CD4-positive, CD25-positive, alpha-beta regulatory T cell (primary cell): Measurements from ENCODE around the gene COL4A1. TPM values are rescaled to one million over a fixed set of nuclear protein-coding genes. Genes with fewer than 3 reads are reported as not detected.

ENCODE experiments used
- ATAC-seq, 2 donors: fragments of 150-1000 bp; cut with Tn5 transposase; one replicate each; pipeline ENCODE4 v1.10.0; 2021; ENCODE audit warnings: low read depth in 2 of 2, moderate number of reproducible peaks in 2 of 2, moderate library complexity in 1 of 2
- DNase-seq, 3 donors: peaks; one replicate each; pipeline versions ENCODE4 v3.0.0 to v3.0.0-alpha.2; 2012 to 2022; ENCODE audit warnings: mixed read lengths in 1 of 3
- H3K27ac ChIP-seq: one replicate; pipeline ENCODE4 v1.7.0; 2013; ENCODE audit warnings: mild to moderate bottlenecking, low read length; ENCODE audit not compliant: insufficient read depth, poor library complexity, severe bottlenecking
- H3K27me3 ChIP-seq: one replicate; pipeline ENCODE4 v1.7.0; 2013; ENCODE audit warnings: low read length; ENCODE audit not compliant: control insufficient read depth, insufficient read depth
- H3K36me3 ChIP-seq: one replicate; pipeline ENCODE4 v1.7.0; 2013; ENCODE audit warnings: mild to moderate bottlenecking, low read length, moderate library complexity; ENCODE audit not compliant: control insufficient read depth, insufficient read depth
- H3K4me1 ChIP-seq: 2 replicates; pipeline ENCODE4 v1.7.0; 2013; ENCODE audit warnings: mild to moderate bottlenecking, low read length; ENCODE audit not compliant: insufficient read depth, control insufficient read depth, poor library complexity, severe bottlenecking
- H3K4me3 ChIP-seq: one replicate; pipeline ENCODE4 v1.7.0; 2013; ENCODE audit warnings: low read depth, mild to moderate bottlenecking, low read length, moderate library complexity
- H3K9me3 ChIP-seq, 2 experiments: 1 replicate in 1 of 2; 2 replicates in 1 of 2; pipeline ENCODE4 v1.7.0; 2013; ENCODE audit warnings: low read length in 2 of 2, mild to moderate bottlenecking in 1 of 2, moderate library complexity in 1 of 2; ENCODE audit not compliant: control insufficient read depth in 2 of 2
- H3K27ac Mint-ChIP-seq, 3 donors: one replicate each; pipeline ENCODE4 v1.8.0; 2020 to 2022; ENCODE audit warnings: mild to moderate bottlenecking in 3 of 3, mixed read lengths in 3 of 3, moderate library complexity in 2 of 3
- H3K27me3 Mint-ChIP-seq: one replicate; pipeline ENCODE4 v1.8.0; 2022; ENCODE audit warnings: mild to moderate bottlenecking, mixed read lengths
- H3K36me3 Mint-ChIP-seq: one replicate; pipeline ENCODE4 v1.8.0; 2020; ENCODE audit warnings: mixed read lengths
- H3K4me1 Mint-ChIP-seq, 4 donors: one replicate each; pipeline ENCODE4 v1.8.0; 2020 to 2022; ENCODE audit warnings: mixed read lengths in 4 of 4, mild to moderate bottlenecking in 1 of 4
- H3K4me3 Mint-ChIP-seq, 4 donors: one replicate each; pipeline ENCODE4 v1.8.0; 2020 to 2022; ENCODE audit warnings: mild to moderate bottlenecking in 4 of 4, mixed read lengths in 4 of 4, moderate library complexity in 3 of 4
- H3K9me3 Mint-ChIP-seq, 7 donors: one replicate each; pipeline ENCODE4 v1.8.0; 2020 to 2022; ENCODE audit warnings: mixed read lengths in 7 of 7, mild to moderate bottlenecking in 3 of 7, moderate library complexity in 2 of 7
- polyA plus RNA-seq, 4 donors: library from polyadenylated mRNA; unstranded; fragments of 300-500 nt; fragmentation: Illumina TruSeq; gene quantifications; one replicate each; pipeline ENCODE4 v1.2.3, GENCODE V29; 2021
- total RNA-seq: library from RNA; stranded (reverse); gene quantifications from one replicate; pipeline ENCODE4 v1.2.3, GENCODE V29; 2022

COL4A1 gene
- total and polyA plus RNA-seq, 5 donors from 2014 or later, result not detected

DNA sequence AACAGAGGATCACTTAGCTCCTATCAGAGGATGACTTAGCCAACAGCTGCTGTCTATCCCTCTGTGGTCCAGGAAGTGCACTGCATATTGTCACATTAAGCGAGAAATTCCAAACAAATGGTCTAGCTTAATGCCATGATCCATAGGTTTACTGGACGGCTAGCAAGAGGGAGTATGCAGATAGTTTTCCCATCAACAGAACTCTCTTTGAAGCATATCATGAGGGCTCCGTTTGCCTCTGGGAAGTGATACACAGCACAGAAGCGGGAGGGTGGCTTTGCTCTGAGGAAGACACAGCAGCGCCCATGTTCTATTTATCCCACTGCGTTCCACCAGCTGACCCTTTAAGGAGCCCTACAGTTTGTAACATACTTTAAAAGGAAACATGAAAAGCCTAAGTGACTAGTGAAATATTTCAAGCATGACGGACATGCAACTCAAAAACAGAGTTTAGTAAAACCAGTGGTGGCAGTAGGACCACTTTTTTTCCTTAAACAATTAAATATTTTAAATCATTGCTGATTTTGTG, 52.7 kb downstream of the COL4A1 start:
- no peaks in the 10 kb centered on the region for H3K4me1 ChIP-seq
- Mint-ChIP-seq H3K4me1 (peaks cover 0 to 4% (median 0%) of the 10 kb centered on the region in 4 donors), H3K27me3 (no peaks in the 10 kb centered on the region), H3K4me3 (no peak overlapping the region), H3K27ac (no peak overlapping the region), H3K9me3 (peaks cover 0 to 3% (median 0%) of the 10 kb centered on the region in 7 donors), H3K36me3 (no peaks in the 10 kb centered on the region)
- no peak overlapping the region for H3K27ac ChIP-seq
- H3K9me3 ChIP-seq, result no peaks in the 10 kb centered on the region
- no peaks in the 10 kb centered on the region for H3K27me3 ChIP-seq
- H3K36me3 ChIP-seq, result no peaks in the 10 kb centered on the region
- ATAC-seq, result no peak
- H3K4me3 ChIP-seq, result no peak overlapping the region
- DNase-seq, result no peak

DNA sequence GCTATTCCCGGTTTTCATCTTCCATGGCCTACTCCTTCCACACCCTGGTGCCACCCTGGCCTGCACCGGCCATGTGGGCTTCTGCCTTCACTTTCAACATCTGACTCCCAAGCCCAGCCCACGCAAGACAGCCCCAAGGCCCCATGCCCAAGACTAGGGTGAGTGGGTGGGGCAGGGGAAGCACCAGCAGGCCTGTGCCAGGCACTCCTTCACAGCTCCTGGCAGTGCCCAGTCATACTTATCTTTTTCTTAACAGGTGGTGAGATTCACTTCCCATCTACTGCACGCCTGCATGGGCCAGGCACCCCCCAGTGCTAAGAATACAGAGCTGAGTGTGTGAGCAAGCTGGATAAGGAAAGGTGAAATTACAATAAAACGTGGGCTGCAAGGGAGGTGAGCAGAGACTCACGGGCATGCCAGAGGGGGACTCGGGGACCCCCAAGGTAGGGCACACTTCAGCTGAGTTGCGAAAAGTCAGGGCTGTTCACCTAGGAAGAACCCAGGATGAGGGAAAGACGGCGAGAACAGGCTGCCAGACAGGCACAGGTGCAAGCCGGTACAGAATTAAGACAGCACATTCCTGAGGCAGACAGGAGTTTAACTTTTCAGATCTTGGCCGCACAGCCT, 55.7 kb downstream of the COL4A1 start:
- Histone ChIP-seq H3K4me3 (no peak overlapping the region), H3K27ac (no peak overlapping the region), H3K36me3 (no peaks in the 10 kb centered on the region), H3K4me1 (no peaks in the 10 kb centered on the region), H3K27me3 (no peaks in the 10 kb centered on the region), H3K9me3 (no peaks in the 10 kb centered on the region)
- Mint-ChIP-seq H3K27ac (no peak overlapping the region), H3K4me1 (peaks cover 0 to 3% (median 0%) of the 10 kb centered on the region in 4 donors), H3K9me3 (peaks cover 0 to 3% (median 0%) of the 10 kb centered on the region in 7 donors), H3K36me3 (no peaks in the 10 kb centered on the region), H3K27me3 (peaks cover 5% of the 10 kb centered on the region), H3K4me3 (no peak overlapping the region)
- no peak for ATAC-seq
- no peak for DNase-seq

DNA sequence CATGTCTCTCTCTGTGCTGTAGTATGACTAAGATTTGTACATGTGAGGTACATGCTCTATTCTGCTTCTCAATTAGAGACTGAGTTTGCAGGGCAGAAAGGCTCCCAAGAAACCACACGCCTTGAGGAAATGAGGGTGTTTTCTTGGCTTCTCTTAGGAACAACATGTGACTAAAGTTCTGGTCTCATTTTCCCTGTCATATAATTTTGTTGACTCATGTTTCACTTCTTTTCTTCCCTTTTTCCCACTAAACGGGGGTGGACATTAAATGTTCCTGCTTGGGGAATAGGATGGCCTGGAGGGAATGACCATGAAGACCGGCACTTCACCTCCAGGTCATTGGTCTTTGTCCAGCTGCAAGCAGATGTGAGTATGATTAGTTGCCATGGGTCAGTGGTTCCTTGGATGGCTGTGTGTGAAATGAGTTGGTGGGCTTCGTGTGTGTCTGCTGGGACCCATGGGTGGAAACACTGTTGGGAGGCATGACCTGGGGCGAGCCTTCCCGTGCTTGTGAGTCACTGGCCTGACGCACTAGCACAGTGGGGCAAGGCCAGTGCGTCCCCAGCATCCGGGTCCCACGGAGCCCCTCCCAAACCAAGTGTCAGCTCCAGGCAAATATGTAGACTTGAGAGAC, 56.6 kb downstream of the COL4A1 start:
- Histone ChIP-seq H3K4me3 (no peak overlapping the region), H3K9me3 (no peaks in the 10 kb centered on the region), H3K27ac (no peak overlapping the region), H3K27me3 (no peaks in the 10 kb centered on the region), H3K4me1 (no peaks in the 10 kb centered on the region), H3K36me3 (no peaks in the 10 kb centered on the region)
- Mint-ChIP-seq H3K27ac (no peak overlapping the region), H3K4me3 (no peak overlapping the region), H3K4me1 (no peaks in the 10 kb centered on the region), H3K9me3 (peaks cover 0 to 3% (median 0%) of the 10 kb centered on the region in 7 donors), H3K36me3 (no peaks in the 10 kb centered on the region), H3K27me3 (peaks cover 10% of the 10 kb centered on the region)
- ATAC-seq (no peak), DNase-seq (no peak)

- no peaks in the 10 kb centered on the region for H3K4me1 ChIP-seq
Measured at GRCh38 chr13:110249326-110249725, 57.6 kb downstream of the COL4A1 start.

GRCh38 chr13:110248449-110249143, 58.4 kb downstream of the COL4A1 start:
- H3K9me3 Mint-ChIP-seq, result no peaks in the 10 kb centered on the region
- no peaks in the 10 kb centered on the region for H3K9me3 ChIP-seq

More at GRCh38 chr13:110249326-110249725, 57.6 kb downstream of the COL4A1 start:
- DNase-seq (no peak), ATAC-seq (no peak)
- Histone ChIP-seq H3K27ac (no peak overlapping the region), H3K27me3 (no peaks in the 10 kb centered on the region), H3K9me3 (no peaks in the 10 kb centered on the region), H3K4me3 (no peak overlapping the region), H3K36me3 (no peaks in the 10 kb centered on the region)
- Mint-ChIP-seq H3K9me3 (no peaks in the 10 kb centered on the region), H3K36me3 (no peaks in the 10 kb centered on the region), H3K4me3 (no peak overlapping the region), H3K27me3 (peaks cover 13% of the 10 kb centered on the region), H3K4me1 (no peaks in the 10 kb centered on the region), H3K27ac (no peak overlapping the region)

GRCh38 chr13:110246530-110246929, 60.4 kb downstream of the COL4A1 start:
- Mint-ChIP-seq H3K27ac (no peak overlapping the region), H3K4me3 (no peak overlapping the region), H3K4me1 (no peaks in the 10 kb centered on the region), H3K36me3 (no peaks in the 10 kb centered on the region), H3K27me3 (peaks cover 13% of the 10 kb centered on the region), H3K9me3 (no peaks in the 10 kb centered on the region)
- DNase-seq (no peak), ATAC-seq (no peak)
- no peaks in the 10 kb centered on the region for H3K4me1 ChIP-seq
- no peaks in the 10 kb centered on the region for H3K36me3 ChIP-seq
- no peaks in the 10 kb centered on the region for H3K9me3 ChIP-seq
- no peak overlapping the region for H3K27ac ChIP-seq
- H3K27me3 ChIP-seq, result no peaks in the 10 kb centered on the region
- no peak overlapping the region for H3K4me3 ChIP-seq

More at GRCh38 chr13:110248449-110249143, 58.4 kb downstream of the COL4A1 start:
- no peak overlapping the region for H3K27ac ChIP-seq
- Mint-ChIP-seq H3K27me3 (peaks cover 13% of the 10 kb centered on the region), H3K36me3 (no peaks in the 10 kb centered on the region), H3K27ac (no peak overlapping the region), H3K4me3 (no peak overlapping the region), H3K4me1 (no peaks in the 10 kb centered on the region)
- H3K36me3 ChIP-seq, result no peaks in the 10 kb centered on the region
- no peaks in the 10 kb centered on the region for H3K27me3 ChIP-seq
- H3K4me1 ChIP-seq, result no peaks in the 10 kb centered on the region
- DNase-seq (no peak), ATAC-seq (no peak)
- H3K4me3 ChIP-seq, result no peak overlapping the region

DNA sequence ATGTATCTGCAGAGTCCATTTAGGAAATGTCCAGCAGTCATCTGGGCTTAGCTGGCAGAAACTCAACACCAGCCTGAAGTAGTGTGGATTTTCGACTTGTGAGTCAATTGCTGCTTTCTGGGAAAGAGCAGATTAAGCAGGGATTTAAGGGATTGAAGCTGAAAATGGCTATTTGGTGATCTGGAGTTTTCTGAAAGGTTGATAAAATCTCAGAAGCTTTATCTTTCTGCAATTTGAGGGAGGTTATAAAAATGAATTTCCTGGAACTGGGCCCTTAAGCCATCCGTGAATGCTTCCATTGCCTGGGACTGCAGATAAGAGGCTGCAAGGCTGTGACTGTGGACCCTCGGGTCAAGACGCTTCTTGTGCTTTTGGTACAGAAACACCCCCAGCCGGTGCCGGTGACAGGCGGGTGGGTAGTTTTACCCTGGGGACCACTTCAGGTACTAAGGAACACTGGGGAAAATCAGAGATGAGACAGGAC, 61.5 kb downstream of the COL4A1 start:
- Mint-ChIP-seq H3K27ac (no peak overlapping the region), H3K9me3 (no peaks in the 10 kb centered on the region), H3K4me1 (no peaks in the 10 kb centered on the region), H3K27me3 (peaks cover 13% of the 10 kb centered on the region), H3K4me3 (no peak overlapping the region), H3K36me3 (no peaks in the 10 kb centered on the region)
- no peaks in the 10 kb centered on the region for H3K9me3 ChIP-seq
- no peaks in the 10 kb centered on the region for H3K27me3 ChIP-seq
- no peak overlapping the region for H3K4me3 ChIP-seq
- no peaks in the 10 kb centered on the region for H3K4me1 ChIP-seq
- H3K27ac ChIP-seq, result no peak overlapping the region
- DNase-seq, result no peak
- no peak for ATAC-seq
- no peaks in the 10 kb centered on the region for H3K36me3 ChIP-seq
